Subcutaneous adipose tissue (tissue), 4 donors: ENCODE measurements around the gene TTLL11. TPM values are rescaled to one million over a fixed set of nuclear protein-coding genes. Genes with fewer than 3 reads are reported as not detected.

ENCODE experiments used
- CTCF ChIP-seq: fragments of 450-650 bp; IDR thresholded peaks from one replicate; pipeline ENCODE4 v1.5.1; 2016; ENCODE audit warnings: low read depth, mild to moderate bottlenecking, control low read depth, antibody characterized with exemption, moderate library complexity
- total RNA-seq, 4 donors: library from RNA; depleted of rRNA; stranded (reverse); fragments of >200 nt; gene quantifications; one replicate each; pipeline ENCODE4 v1.1.0, GENCODE V29; 2016

TTLL11 gene
- total RNA-seq, 4 donors from 2014 or later = 4.4 to 8.7 (median 6.4) TPM

- no peak for TF ChIP-seq CTCF
Observed at GRCh38 chr9:121939643-121940042, 153.5 kb downstream of the TTLL11 start.

GRCh38 chr9:121938621-121939020 lies 154.5 kb downstream of the TTLL11 start:
- TF ChIP-seq CTCF = no peak

GRCh38 chr9:121937240-121937639 lies 155.9 kb downstream of the TTLL11 start:
- no peak for TF ChIP-seq CTCF

- no peak for TF ChIP-seq CTCF
Observed at GRCh38 chr9:121935739-121936138, 157.4 kb downstream of the TTLL11 start.

- no peak for TF ChIP-seq CTCF
Observed at GRCh38 chr9:121930956-121931355, 162.2 kb downstream of the TTLL11 start.

- no peak for TF ChIP-seq CTCF
Observed at GRCh38 chr9:121929893-121930875, 162.9 kb downstream of the TTLL11 start.

GRCh38 chr9:121927636-121928035 lies 165.5 kb downstream of the TTLL11 start:
- TF ChIP-seq CTCF = no peak
